NCI-H2227 (cell line): ENCODE measurements around the gene THSD4.
A peak's percentile ranks its signal among the peaks of the same experiment; 100 is the strongest.

ENCODE experiments used
- DNase-seq: peaks from one replicate; lab custom pipeline; 2025; ENCODE audit not compliant: unreplicated experiment; lab: John Stamatoyannopoulos, UW

Gene THSD4

DNA sequence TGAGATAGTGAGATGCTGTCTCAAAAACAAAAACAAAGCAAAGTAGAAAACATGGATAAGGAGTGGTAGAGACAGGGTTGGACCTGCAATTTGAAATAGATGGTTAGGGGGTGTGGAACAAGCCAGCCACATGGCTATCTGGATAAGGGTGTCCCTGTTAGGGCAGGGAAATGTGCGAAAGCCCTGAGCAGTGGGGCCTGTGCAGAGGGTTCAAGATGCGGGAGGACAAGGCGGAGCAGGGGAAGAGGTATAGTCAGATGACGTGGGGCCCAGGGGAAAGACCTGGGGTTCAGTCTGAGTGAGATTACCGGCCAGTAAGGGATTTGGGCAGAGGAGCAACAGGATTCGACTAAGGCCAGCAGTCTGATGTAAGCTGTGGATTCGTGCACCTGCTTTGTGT is 676.7 kb downstream of the THSD4 start:
- DNase-seq: no peak

DNA sequence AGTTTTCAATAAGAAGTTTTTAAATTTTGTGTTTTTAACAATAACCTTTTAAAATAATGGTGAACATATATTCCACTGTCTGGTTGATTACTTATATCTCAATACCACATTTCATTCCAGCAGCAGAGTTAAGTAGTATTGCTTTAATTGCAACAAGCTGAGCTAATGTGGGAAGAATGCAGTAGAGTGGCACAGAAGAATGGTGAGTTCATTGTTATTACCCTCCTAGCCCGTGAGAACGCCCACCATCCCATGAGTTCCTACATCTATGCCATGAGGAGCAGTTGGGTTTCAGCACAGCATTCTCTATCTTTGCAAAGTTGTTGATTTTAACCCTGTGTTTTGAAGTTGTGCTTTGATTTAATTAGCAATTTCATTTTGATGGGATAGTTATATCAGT is 677.2 kb downstream of the THSD4 start:
- no peak for DNase-seq

DNA sequence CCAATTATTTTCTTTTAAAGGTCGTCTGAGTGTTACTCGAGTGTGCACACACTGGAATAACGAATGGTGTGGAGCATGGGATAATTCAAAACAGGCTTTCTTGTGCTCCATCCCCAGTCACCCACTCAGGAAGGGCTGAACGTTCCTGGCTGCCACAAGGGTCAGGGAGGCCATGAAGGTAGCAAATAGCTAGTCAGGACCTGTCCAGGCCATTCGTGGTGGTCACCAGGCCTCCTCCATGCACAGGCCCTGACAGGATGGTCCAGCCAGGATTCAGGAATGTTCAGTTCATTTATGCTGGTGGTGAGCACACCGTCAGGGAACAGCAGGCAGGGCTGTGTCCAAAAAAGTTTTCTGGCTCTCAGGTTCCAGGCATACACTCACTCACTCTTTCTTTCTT is 683.4 kb downstream of the THSD4 start:
- DNase-seq: no peak

DNA sequence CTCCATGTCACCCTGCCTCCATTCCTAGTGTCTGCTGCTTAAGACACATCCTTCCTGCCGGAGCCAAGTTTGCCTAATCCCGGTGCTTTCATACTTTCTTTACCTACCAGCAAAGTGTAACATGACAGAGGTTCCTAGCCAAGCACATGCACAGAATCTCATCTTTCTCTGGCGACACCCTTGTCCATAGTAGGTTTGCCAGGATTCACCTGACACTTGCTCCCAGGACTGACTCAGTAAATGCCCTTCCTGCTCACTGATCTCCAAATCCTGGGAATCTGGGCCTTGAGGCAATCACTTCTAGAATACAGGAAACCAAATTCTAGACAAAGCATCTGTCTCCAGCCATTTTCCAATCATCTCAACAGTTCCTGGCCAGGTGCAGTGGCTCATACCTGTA is 684.9 kb downstream of the THSD4 start:
- DNase-seq: no peak

DNA sequence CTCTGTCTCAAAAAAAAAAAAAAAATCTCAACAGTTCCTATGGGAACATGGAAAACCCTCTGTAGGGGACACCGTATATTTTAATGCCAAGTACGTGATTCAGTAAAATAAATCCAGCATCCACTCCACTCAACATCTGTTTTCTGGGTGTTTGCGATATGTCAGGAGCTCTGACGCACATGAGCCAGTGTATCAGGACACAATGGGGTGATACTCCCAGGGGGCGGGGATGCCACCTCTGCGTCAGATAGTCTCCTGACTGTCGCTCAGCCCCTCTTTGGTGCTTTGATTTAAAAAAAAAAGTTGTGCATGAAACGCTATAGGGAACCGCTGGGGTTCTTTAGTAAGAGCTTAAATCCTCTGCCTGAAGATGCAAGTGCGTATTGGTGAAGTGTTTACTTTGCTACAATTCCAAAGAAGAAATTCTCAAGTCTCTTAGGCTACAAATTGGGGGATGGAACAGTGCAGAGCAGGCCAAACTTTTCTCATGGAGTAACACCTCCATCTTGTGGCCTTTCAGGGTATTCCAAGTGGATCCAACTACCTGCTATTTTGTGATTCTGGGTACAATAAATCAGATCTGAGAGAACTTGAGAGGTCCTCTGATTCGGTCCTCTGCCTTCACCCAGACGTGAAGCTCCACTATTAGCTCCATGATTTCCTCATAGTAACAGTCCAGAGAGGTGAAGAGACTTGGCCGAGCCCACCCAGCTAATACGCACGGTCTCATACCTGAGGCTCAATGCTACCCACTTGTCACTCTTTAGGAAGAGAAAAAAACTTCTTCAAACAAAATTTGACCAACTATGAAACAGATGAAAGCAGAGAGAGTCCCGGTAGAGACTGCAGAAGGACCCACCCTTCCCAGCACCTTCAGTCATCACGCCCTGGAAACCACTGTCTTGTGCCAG is 685.8 kb downstream of the THSD4 start:
- peak; percentile 71 for DNase-seq

DNA sequence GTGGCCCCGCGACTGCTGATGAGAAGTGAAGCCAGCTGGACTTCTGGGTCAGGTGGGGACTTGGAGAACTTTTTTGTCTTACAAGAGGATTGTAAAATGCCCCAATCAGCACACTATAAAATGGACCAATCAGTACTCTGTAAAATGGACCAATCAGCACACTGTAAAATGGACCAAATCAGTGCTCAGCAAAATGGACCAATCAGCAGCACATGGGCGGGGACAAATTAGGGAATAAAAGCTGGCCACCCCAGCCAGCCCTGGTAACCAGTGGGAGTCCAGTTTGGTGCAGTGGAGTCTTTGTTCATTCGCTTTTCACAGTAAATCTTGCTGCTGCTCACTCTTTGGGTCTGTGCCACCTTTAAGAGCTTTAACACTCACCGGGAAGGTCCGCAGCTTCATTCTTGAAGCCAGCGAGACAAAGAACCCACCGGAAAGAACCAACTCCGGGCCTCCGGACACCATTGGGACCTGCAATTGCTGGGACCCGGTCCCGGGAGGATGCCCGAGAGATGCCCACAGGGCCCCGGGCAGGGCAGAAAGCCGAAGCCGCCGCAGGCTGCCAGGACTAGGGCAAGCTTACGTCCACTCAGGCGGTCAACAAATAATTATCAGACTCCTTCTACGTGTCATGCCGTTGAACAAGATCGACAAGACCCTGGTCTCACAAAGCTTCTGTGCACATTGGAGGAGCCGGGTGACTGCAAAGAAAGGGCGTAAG is 686.8 kb downstream of the THSD4 start:
- DNase-seq: no peak

DNA sequence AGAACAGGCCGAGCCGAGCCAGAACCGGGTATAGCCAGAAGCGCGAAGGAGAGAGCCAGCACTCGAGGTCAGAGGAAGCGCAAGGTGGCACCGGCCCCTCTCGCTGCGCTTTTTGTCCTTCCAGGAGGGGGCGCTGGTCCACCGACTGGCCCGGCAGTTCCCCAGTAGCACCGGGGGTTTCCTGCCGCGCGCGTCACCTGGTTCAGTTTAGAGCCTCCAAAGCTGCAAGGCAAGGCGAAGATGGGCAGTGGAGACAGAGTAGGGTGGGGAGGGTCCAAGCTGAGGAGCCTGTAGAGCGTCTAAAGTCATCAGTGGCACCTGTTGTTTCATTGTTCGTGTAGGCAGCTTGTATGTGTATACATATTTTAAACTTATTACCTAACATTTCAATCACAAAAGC is 687.5 kb downstream of the THSD4 start:
- no peak for DNase-seq

DNA sequence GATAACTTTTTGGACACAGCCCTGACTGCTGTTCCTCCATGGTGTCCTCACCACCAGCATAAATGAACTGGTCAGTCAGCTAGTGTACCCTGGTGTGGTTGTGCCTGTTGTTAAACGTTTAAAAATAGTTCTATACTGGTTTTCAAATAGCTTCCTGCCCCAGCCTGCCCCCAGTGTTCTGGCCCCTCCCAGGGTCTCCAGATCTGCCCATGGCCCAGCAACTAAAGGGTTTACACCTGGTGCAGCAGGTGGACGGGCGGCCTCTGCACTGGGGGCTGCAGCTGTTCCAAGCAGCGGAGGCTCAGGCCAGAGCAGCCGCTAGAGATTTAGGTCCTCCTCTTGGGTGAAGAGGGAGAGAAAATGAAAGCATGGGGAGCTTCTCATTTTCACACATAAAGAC is 689.0 kb downstream of the THSD4 start:
- no peak for DNase-seq

DNA sequence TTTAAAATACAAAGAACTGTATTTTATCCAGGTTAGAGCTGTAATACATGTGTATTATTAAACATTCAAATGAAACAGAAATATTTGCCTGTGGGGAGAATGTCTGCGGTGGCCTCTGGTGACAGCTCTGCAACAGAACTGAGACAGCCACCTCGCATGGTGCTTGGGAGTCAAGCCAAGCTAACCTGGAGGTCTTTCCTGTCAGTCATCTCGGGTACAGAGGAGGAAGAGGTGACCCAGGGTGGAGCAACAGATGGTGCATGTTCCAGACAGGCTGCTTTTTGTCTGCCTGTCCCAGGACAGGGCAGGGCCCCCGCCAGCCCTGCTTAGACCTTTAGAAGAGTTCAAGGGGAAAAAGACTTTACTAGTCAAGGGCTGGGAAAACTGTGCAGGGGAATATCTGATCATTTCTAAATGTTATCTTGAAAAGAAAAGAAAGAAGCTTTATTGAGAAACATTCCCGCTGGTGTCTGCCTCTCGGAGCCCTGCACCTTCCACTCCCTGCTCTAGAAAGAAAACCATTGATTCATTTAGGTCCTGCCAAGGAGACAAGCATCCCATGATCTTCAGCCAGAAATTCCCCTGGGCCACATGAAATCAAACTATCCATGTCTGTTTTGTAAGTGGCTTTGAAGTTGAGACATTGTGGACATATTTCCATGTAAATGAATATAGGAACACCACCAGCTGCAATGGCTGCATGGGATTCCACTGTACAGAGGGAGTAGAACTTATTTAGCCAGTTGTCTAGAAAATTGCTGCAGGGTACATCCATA is 689.6 kb downstream of the THSD4 start:
- no peak for DNase-seq

DNA sequence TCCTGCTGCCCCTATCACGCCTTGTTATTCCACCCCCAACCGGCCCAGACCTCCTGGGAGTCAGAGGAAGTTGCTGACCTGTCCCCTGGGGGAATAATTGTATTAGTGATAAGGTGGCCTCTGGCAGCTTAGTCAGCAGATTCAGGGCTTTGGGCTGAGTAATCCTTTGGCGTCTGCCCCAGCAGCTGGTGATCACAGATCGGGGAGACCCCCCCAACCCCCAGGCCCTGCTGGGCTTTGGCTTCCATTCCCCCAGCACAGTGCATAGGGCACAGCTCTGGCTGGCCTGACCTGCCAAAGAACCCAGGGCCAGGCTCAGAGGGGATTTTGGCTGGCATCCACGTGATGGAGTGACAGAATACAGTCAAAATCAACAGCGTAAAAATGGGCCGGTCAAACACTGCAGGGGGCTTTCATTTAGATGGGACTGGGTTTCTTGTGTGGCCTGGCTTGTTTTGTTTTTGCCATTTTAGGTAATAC is 691.2 kb downstream of the THSD4 start:
- DNase-seq: no peak

DNA sequence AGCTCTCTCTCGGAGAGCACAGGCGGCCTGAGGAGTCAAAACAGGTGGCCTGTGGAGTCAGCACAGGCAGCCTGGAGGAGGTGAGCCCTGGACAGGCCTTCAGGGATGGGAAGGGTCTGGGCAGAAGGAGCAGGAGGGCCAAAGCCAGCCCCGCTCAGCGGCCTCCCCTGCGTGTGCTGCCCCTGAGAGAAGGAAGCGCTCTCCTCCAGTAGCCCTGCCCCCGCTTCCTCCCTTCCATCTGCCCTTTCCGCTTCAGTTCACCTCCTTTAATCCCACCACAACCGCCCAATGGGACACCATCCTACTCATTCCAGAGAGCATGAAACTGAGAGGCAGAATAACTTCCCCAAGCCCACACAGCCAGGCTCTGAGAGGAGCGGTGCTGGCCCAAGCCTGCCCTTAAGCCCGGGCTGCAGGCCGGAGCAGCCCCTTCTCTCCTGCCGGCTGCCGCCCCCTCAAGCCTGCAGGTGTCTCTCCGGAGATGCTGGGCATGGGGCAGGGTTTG is 691.9 kb downstream of the THSD4 start:
- DNase-seq: no peak

DNA sequence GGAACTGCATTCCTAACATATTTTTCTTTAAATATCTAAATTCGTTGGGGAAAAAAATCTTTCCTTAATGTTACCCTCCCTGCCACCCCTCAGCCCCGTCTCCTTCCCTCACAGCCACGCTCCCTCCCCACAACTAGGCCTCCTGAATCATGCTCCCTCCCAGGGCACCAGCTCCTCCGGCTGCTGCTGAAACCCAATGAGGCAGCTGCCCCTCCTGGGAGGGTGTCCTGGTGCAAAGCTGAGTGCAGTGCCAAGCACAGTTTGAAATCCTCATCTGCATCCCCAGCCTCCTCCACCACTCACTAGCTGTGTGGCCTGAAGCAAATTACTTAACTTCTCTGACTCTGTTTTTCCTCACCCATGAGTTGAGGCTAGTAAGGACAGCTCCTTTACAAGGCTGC is 692.4 kb downstream of the THSD4 start:
- DNase-seq: no peak

DNA sequence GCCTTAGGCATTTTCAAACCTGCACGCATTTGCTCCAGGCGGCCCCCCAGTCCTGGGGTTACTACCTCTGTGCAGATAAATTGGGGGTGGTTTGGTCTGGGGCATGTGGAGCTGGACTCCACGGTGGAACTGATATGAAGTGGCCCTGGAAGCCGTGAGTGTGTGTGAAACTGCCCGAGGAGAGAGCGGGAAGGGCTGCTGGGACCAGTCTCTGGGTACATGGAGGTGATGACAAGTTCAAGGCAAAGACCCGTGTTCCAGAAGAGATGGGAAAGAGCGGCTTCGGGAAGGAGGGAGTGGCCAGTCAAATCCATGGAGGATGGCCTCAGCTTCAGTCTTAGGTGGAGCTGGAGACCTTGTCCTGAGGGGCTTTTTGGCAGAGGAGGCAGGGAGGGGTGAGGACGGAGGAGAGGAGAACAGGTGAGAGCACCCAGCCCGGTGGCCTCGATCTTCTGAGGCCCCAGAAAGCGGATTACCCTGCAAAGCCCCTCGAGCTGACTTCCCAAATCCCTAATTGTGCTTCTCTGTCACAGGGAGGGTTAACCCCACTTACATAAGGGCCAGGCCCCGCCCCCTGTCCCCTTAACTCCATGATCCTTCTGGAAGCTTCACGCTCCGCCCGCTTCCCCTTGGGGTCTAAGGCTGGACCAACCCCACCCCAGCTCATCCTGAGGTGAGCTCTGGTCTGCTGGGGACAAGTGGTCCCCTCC is 693.2 kb downstream of the THSD4 start:
- DNase-seq: no peak

DNA sequence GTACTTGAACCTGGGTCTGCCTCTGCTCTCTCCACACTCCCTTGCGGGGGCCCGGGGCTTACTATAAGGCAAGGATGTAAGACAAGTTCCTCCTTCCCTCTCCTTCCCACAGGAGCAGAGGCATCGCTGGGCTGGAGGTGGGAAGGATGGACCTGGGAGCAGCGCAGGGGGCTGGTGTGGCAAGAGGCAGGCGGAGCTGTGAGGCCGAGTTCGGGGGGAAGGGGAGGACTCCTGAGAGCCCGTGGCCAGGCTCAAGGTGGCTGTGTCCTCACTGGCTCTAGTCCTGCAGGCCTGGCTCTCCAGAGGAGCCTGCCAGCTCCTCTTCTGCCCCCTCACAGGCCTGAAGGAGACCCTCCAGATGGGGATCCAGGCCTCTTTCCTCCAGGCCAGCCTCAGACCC is 694.1 kb downstream of the THSD4 start:
- no peak for DNase-seq

DNA sequence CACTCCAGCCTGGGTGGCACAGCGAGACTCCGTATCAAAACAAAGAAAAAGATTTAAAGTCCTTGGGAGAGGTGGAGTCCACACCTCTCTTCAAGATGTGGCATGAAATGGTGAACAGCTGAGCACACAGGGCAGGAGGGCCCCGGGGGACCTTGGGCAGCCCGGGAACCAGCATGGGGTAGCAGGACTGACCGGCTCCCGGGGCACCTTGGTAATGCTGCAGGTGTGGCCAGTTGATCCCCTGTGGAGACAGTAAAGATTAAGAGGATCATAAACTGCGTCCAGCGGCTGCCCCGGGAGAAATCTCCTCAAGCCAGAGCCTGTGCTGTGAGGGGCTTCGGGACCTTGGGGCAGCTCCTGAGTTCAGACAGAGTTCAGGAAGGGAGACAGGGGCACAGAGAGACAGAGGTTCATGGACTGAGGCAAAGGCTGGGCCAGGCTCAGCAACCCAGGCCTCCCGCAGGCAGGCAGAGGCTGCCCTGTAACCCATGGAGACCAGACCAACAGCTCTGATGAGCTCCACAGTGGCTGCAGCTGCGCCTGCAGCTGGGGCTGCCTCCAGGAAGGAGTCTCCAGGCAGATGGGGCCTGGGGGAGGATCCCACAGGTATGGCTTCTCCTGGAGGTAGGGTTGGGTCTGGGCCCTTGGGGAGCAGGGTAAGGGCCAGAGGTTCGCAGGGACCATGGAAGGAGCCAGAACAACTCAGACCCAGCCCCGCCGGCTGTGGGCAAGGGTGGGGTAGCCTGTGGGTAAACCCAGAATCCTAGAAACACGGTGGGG is 695.2 kb downstream of the THSD4 start, which contains the start of gene NR2E3:
Gene NR2E3, plus strand, starts transcription at position 299 of the 780 bp plus-strand sequence. Its CDS starts 190 bp downstream, at position 489.
- no peak for DNase-seq

DNA sequence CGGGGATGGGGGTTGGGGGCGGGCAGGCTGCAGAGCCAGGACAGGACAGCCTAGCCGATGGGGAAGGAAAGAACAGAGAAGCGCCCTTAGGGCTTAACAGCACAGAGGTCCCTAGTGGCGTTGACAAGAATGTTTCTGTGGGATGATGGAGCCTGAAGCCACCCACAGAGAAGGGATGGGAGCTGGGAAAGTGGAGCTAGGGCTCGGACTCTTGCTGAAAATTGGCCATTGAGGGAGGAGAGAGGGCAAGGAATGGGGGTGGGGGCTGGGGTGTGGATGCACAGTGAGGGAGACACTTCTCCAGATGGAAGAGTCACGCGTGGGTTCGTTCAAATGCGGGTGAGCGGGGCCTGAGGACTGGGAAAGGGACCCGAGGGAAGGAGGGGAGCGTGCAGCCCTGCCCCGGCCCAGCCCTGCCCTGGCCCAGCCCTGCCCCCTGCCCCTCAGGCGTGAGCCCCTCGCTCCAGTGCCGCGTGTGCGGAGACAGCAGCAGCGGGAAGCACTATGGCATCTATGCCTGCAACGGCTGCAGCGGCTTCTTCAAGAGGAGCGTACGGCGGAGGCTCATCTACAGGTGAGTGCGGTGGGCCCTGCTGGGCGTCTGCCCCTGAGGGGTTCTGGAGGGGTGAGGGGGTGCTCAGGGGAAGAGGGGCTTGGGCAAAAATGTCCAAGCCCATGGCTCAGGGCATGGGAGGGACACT is 695.9 kb downstream of the THSD4 start:
- no peak for DNase-seq

DNA sequence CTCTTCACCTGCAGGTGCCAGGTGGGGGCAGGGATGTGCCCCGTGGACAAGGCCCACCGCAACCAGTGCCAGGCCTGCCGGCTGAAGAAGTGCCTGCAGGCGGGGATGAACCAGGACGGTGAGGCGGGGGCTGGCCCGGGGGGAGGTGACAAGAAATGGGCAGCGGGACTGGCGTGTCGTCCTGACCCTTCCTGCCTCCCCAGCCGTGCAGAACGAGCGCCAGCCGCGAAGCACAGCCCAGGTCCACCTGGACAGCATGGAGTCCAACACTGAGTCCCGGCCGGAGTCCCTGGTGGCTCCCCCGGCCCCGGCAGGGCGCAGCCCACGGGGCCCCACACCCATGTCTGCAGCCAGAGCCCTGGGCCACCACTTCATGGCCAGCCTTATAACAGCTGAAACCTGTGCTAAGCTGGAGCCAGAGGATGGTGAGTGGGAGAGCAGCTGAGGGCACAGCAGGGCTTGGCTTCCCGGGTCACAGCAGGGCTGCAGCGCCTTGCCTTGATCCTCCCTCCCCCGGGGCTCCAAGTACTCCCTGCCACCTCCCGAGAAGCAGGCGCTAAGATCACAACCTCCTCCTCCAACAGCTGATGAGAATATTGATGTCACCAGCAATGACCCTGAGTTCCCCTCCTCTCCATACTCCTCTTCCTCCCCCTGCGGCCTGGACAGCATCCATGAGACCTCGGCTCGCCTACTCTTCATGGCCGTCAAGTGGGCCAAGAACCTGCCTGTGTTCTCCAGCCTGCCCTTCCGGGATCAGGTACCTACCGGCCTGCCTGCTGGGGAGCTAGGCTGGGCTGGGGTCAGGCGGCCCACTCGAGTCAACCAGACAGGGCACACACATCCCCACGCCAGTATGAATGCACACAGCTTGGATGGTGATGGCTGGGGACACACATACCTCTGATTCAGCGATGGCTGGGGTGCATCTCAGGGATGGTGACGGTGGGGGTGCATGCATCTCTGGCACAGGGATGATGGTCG is 696.8 kb downstream of the THSD4 start:
- DNase-seq: no peak
